Adrenal gland (tissue), 12 donors: ENCODE data around the gene UCHL5. TPM values are rescaled to one million over a fixed set of nuclear protein-coding genes. Genes with fewer than 3 reads are reported as not detected.

ENCODE experiments used
- DNase-seq, 7 donors: peaks; one replicate each; pipeline ENCODE4 v3.0.0-alpha.2; 2019 to 2020
- H3K27ac ChIP-seq, 5 donors: fragments of 200-600 bp; sonication (generic) in 4 of 5; 1 replicate in 3 of 5; 2 replicates in 2 of 5; pipeline versions ENCODE4 v1.5.1 to v1.8.0; 2016 to 2020; ENCODE audit warnings: mild to moderate bottlenecking in 1 of 5
- H3K27me3 ChIP-seq: fragments of 200-600 bp; 2 replicates; pipeline ENCODE4 v1.8.0; 2021
- H3K36me3 ChIP-seq, 2 donors: fragments of 200-600 bp; replicated peaks in 1 of 2; 1 replicate in 1 of 2; 2 replicates in 1 of 2; pipeline versions ENCODE4 v1.5.1 to v1.8.0; 2018 to 2022
- H3K4me1 ChIP-seq, 2 donors: fragments of 200-600 bp; replicated peaks in 1 of 2; 1 replicate in 1 of 2; 2 replicates in 1 of 2; pipeline versions ENCODE4 v1.5.1 to v1.8.0; 2018 to 2021
- H3K4me3 ChIP-seq, 4 donors: fragments of 200-600 bp; sonication (generic) in 3 of 4; one replicate each; pipeline ENCODE4 v1.5.1; 2016 to 2018
- H3K9me3 ChIP-seq, 3 donors: fragments of 200-600 bp; sonication (generic) in 1 of 3; replicated peaks in 1 of 3; 1 replicate in 2 of 3; 2 replicates in 1 of 3; pipeline versions ENCODE4 v1.5.1 to v1.8.0; 2016 to 2021
- POLR2A ChIP-seq, 2 donors: fragments of 450-650 bp; IDR thresholded peaks; one replicate each; pipeline ENCODE4 v1.6.1; 2017; ENCODE audit warnings: antibody characterized with exemption in 2 of 2, mild to moderate bottlenecking in 2 of 2, moderate library complexity in 1 of 2
- WGBS, 4 donors: extraction: QIAGEN DNeasy Blood & Tissue Kit in 2 of 4; methylation state at CpG; one replicate each; pipeline versions ENCODE4 v1.1.5 to v1.1.7; 2013 to 2017; 5-methylcytosine and 5-hydroxymethylcytosine counted together
- intact Hi-C, 2 donors: fragments of 100-400 bp; cut with DNase I; formaldehyde crosslinking; loops; one replicate each; pipeline versions ENCODE4 v1.14.1 to v1.15.0; 2022 to 2023
- polyA plus RNA-seq, 3 donors: library from polyadenylated mRNA; stranded (reverse); fragments of 200-250 nt in 2 of 3; fragments of 350-450 nt in 1 of 3; fragmentation: Illumina TruSeq in 1 of 3; extraction: RNeasy Lipid Tissue Mini Kit (QIAGEN cat#74804) in 1 of 3; gene quantifications; one replicate each; pipeline ENCODE4 v1.2.3, GENCODE V29; 2013 to 2014
- total RNA-seq, 9 donors: library from RNA; depleted of rRNA in 4 of 9; stranded (reverse); fragments of >200 nt in 4 of 9; fragments of 120-200 nt in 1 of 9; fragmentation: NEBNext Ultra II Directional in 1 of 9; extraction: Animal tissue kit (Norgen Biotek cat#: 25700) in 1 of 9; gene quantifications; one replicate each; pipeline versions ENCODE4 v1.1.0 to v1.2.4, GENCODE V29; 2013 to 2023
- TF ChIP-seq, protein P1 (sequence below), 6 experiments: fragments of 450-650 bp in 4 of 6; fragments of 200-600 bp in 2 of 6; sonication (generic) in 1 of 6; IDR thresholded peaks; 1 replicate in 5 of 6; 2 replicates in 1 of 6; pipeline versions ENCODE4 v1.5.1 to v1.8.0; 2016 to 2021; ENCODE audit warnings: antibody characterized with exemption in 6 of 6, mild to moderate bottlenecking in 2 of 6, moderate library complexity in 1 of 6
- donor health status: healthy with polysubstance abuse.
- donor health status: Bipolar disorder and iron deficiency.
- donor health status: DM: yes; HTN: yes; CAD: no.
- donor health status: DM: no; HTN: no; CAD: no.
- donor health status: DM: no; HTN: no; CAD: no.
- donor health status: DM: yes; HTN: yes; CAD: no.

UCHL5 gene
- total and polyA plus RNA-seq, 12 donors, result 9.3 to 71.9 (median 24.8) TPM

DNA sequence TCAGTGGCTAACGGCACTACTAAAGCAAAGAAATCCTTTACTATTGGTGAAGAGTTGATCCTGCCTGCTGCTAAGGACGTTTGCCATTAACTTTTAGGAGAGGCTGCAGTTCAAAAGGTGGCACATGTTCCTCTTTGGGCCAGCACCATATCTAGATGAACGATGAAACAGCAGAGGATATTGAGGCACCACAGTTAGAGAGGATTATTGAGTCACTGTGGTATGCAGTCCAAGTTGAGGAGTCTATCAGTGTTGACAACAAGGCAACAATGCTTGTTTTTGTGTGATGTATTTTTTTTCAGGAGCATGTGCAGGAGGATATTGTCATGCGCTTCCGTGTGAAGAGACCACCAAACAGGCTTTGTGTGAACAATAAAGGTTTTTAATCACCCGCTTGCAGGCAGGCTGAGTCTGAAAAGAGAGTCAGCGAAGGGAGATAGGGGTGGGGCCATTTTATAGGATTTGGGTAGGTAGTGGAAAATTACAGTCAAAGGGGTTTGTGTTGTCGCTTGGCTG is 80.9 kb downstream of the UCHL5 start:
- intact Hi-C loops, result no loop called here
- Histone ChIP-seq H3K27me3 (no peaks in the 10 kb centered on the region), H3K4me3 (no peak overlapping the region), H3K27ac (no peak overlapping the region), H3K9me3 (no peaks in the 10 kb centered on the region), H3K4me1 (no peaks in the 10 kb centered on the region), H3K36me3 (no peaks in the 10 kb centered on the region)
- TF ChIP-seq, protein P1, sequence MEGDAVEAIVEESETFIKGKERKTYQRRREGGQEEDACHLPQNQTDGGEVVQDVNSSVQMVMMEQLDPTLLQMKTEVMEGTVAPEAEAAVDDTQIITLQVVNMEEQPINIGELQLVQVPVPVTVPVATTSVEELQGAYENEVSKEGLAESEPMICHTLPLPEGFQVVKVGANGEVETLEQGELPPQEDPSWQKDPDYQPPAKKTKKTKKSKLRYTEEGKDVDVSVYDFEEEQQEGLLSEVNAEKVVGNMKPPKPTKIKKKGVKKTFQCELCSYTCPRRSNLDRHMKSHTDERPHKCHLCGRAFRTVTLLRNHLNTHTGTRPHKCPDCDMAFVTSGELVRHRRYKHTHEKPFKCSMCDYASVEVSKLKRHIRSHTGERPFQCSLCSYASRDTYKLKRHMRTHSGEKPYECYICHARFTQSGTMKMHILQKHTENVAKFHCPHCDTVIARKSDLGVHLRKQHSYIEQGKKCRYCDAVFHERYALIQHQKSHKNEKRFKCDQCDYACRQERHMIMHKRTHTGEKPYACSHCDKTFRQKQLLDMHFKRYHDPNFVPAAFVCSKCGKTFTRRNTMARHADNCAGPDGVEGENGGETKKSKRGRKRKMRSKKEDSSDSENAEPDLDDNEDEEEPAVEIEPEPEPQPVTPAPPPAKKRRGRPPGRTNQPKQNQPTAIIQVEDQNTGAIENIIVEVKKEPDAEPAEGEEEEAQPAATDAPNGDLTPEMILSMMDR (IDR thresholded peaks at IDR 0.05), result no peak
- no peak for TF ChIP-seq POLR2A (IDR thresholded peaks at IDR 0.05)
- 63 to 94% (median 91%) methylated on average over 8 of the region's 8 CpGs for WGBS, 4 donors
- no peak for DNase-seq

DNA sequence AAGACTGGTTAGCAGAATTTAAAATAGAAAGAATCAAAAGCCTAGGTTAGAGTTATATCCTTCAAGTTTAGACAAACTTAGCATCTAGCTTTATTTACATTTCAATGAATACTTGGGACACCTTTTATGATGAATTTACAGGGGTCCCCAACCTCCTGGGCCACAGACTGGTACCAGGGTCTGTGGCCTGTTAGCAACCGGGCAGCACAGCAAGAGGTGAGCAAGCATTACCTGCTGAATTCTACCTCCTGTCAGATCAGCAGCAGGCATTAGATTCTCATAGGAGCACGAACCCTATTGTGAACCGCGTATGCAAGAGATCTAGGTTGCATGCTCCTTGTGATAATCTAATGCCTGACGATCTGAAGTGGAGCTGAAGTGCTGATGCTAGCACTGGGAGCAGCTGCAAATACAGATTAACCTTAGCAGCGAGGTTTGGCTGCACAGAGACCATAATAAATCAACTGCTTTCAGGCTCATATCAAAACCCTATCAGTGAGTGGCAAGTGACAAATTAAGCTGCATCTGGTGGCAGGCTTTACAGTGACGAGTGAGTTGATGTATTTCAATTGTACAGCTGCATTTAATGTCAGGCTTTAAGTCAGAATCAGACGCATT is 82.0 kb downstream of the UCHL5 start:
- H3K27ac ChIP-seq, result no peak overlapping the region
- H3K4me3 ChIP-seq, result no peak overlapping the region
- no peaks in the 10 kb centered on the region for H3K27me3 ChIP-seq
- intact Hi-C loops, result no loop called here
- no peaks in the 10 kb centered on the region for H3K36me3 ChIP-seq
- 65 to 96% (median 85%) methylated on average over 7 to 8 of the region's 8 CpGs for WGBS, 4 donors
- DNase-seq, result no peak
- no peaks in the 10 kb centered on the region for H3K4me1 ChIP-seq
- TF ChIP-seq, protein P1 (IDR thresholded peaks at IDR 0.05), result no peak
- no peak for TF ChIP-seq POLR2A (IDR thresholded peaks at IDR 0.05)
- no peaks in the 10 kb centered on the region for H3K9me3 ChIP-seq

DNA sequence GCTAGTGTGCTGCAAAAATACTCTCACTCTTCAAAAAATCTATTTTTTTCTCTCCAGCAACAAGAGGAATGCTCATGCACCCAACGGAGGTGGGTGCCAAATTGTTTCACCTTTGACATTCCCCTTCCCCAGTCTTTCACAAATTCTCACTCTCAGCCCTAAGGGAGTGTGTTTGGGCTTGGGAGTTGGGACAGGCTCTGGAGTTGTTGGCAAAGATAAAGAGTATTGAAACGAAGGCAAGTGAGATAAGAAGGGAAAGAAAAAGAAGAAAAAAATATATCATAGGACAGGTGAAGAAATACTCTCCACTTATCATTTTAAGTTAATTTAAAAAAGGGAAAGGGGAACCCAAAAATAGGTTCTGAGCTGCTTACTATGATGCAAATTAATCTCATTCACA is 82.6 kb downstream of the UCHL5 start:
- no peak for DNase-seq
- TF ChIP-seq POLR2A (IDR thresholded peaks at IDR 0.05), result no peak
- TF ChIP-seq, protein P1 (IDR thresholded peaks at IDR 0.05), result no peak
- intact Hi-C loops, result no loop called here
- 24 to 39% (median 28%) methylated on average over 2 of the region's 2 CpGs for WGBS, 4 donors
- no peak overlapping the region for H3K27ac ChIP-seq
- no peak overlapping the region for H3K4me3 ChIP-seq
- no peaks in the 10 kb centered on the region for H3K9me3 ChIP-seq
- H3K27me3 ChIP-seq, result no peaks in the 10 kb centered on the region
- no peaks in the 10 kb centered on the region for H3K4me1 ChIP-seq
- H3K36me3 ChIP-seq, result no peaks in the 10 kb centered on the region

DNA sequence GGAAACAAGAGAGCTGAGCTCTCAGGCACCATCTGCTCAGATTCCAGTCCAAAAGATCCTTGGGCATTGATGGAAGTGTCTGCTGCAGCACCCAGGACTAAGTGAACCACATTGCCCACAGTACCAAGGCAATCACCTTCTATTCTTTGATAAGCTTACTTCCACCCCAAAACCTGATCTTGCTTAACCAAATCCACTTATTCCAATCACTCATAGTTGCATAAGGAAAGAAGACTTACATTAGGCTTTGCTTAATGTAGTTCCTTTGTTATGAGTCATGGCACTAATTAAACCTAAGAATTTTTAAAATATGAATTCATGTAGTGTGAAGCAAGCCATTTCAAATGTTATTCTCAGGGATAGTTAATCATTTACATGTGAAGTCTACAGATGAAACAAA is 84.5 kb downstream of the UCHL5 start:
- Histone ChIP-seq H3K36me3 (no peaks in the 10 kb centered on the region), H3K9me3 (no peaks in the 10 kb centered on the region), H3K4me3 (no peak overlapping the region), H3K4me1 (no peaks in the 10 kb centered on the region), H3K27ac (no peak overlapping the region), H3K27me3 (no peaks in the 10 kb centered on the region)
- no peak for TF ChIP-seq POLR2A (IDR thresholded peaks at IDR 0.05)
- TF ChIP-seq, protein P1 (IDR thresholded peaks at IDR 0.05), result no peak
- no peak for DNase-seq
- intact Hi-C loops, result no loop called here
